DMS 273 (cell line): ENCODE results near the gene GLUD1.
"Not testable (repeated sequence)": the region's sequence is repeated elsewhere in the genome, so short reads cannot be mapped to it uniquely, and the experiment has no call there.

ENCODE experiments used
- DNase-seq: peaks from one replicate; lab custom pipeline; 2025; ENCODE audit not compliant: unreplicated experiment; lab: John Stamatoyannopoulos, UW

The GLUD1 gene

DNA sequence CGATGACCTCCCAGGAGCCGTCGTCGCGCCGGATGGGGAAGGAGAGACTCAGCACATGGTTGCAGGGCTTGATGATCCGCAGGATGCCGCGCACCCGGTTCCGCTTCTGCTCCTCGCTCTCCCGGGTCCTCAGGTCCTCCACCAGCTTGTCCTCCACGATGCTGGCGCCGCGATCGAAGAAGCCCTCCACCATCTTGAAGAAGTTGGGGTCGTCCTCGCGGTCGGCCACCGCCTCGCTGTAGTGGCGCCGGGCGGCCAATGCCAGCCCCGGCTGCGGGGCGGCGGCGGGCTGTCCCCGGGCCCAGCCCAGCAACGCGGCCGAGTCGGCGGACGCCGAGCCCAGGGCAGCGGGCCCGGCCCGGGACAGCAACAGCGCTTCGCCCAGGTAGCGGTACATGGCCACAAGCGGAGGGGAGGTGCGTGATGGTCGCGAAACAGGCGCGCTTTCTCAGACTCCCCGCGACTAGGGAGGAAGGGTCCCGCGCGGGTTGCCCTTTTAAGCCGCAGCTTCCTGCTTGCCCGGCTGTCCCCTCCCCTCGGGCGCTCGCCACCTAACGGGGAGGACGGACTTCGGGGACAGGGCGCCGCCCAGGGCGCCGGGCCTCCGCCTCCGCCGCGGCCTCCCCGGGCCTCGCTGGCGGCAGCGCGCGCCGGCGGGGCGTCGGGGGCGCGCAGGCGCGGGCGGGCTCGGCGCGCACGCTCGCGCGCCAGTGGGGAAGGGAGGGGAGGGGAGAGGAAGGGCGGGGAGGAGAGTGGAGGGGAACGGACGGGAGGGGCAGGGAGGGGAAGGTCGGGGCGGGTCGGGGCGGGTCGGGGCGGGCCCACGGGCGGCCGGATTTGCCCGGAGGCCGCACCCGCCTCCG, at the start of gene GLUD1, which contains the start of gene SHLD2:
Gene GLUD1 (minus strand): TSS at position 471 of the 863 bp plus-strand sequence. CDS start 74 bp downstream, at position 397.
Gene SHLD2 (plus strand): TSS at position 834 of the 863 bp plus-strand sequence. CDS start 56,149 bp downstream, outside the sequence.
- peak; percentile 94 for DNase-seq

DNA sequence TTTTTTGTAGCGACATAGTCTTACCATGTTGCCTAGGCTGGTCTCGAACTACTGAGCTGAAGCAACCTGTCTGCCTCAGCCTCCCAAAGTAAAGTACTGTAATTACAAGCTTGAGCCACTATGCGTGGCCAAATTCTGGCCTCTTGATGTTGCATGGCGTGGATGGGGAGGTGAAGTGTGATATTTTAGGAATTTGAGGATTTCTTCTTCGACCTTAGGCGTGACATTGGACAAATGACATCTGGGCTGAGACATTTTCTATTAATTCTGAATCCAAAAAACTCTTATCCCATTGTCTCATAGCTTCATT, 48.4 kb upstream of the GLUD1 start:
- DNase-seq, result not testable (repeated sequence)

DNA sequence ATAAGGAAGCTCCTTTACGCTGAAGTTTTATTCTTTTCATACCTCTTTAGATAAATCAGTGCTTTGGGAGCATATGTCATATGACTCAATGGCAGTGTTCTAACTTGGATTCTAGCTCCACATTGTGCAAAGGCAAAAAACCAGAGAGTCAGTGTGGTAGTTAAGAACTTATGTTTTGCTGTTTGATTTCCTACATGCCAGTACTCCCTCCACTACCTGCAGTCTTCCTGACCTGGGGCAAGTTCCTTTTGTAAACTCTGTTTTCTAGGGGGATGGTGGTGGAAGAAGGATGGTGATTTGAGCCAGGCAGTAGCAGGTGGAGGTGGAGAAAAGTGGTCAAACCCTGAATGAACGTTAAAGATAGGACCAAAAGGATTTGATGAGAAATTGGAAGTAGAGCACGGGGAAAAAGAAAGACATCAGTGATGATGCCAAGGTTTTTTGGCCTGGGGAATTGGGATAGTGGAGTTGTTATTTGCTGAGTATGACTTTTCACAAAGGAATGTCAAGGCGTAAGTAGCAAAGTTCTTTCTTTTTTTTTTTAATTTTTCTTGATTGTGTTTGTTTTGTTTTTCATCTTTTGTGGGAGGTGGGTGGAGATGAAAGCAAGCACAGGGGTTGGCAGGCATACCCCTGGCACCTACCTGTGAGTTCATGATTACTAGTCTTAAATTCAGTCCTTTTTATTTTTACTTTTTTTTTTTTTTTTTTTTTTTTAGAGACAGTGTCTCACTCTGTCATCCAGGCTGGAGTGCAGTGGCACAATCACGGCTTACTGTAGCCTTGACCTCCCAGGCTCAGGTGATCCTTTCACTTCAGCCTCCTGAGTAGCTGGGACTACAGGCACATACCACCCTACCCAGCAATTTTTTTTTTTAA, 47.8 kb upstream of the GLUD1 start:
- DNase-seq, result not testable (repeated sequence)

DNA sequence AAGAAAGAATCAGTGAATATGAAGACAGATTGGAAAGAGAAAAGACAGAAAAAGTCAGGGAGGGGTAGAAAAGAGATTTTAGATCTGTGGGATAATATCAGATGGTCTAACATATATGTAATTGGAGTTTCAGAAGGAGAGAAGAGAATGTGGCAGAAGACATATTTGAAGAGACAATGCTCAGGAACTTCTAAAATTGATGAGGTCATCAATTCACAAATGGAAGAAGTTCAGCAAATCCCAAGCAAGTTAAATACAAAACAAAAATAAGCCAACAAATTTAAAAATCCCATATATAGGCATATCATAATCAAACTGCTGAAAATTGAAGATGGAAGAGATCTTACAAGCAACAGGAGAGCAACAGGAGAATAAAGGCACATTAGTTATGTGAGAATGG, 42.8 kb upstream of the GLUD1 start:
- not testable (repeated sequence) for DNase-seq

DNA sequence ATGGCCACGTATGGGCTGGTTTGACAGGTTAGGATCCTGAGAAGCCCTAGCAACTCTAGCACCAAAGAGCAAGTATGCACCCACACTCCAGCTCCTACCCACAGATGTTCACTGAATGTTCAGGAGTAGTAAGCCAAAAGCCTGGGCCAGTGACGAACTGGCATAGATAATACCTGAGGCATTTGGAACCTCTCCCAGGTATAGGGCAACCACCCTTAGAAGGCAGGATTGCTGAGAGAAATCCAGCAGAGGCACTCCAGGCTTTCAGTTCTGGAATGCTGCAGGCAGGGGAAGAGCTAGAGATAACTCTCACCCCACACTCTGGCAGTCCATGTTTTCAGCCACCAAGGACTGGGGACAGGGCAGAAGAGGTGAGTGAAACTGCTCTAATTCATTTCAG, 39.8 kb upstream of the GLUD1 start:
- DNase-seq, result not testable (repeated sequence)

DNA sequence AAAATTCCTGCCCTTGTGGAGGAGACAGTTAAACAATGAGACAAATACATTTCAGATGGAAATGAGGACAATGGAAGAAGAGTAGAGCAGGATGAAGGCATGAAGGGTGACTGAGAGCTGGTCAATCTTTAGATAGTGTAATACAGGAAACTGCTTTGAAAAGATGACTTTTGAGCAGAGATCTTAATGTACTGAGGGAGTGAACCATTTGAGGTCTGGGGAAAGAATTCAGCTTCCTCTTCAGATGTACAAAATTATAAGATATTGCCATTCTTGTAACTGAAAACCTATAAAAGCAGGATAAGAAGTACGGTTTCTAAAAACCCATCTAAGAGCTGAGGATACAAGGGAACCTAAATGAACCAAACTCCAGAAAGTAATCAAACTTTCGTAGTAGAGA, 39.3 kb upstream of the GLUD1 start:
- DNase-seq, result not testable (repeated sequence)

DNA sequence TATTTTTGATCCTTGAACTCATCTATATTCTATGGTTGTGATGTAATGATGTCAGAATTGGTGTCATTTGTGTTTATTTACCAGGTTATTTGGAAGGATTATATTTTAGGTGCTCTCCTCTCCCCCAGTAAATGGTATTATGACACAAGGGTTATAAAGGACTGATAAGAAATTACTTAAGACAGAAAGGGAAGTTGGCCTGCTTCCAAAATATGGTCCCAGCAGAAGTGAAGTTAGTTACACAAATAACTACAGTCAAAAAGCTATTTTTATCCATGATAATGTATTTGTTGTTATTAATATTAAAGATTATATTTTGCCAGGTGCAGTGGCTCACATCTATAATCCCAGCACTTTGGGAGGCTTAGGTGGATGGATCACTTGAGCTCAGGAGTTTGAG, 37.5 kb upstream of the GLUD1 start:
- peak; percentile 0 for DNase-seq

DNA sequence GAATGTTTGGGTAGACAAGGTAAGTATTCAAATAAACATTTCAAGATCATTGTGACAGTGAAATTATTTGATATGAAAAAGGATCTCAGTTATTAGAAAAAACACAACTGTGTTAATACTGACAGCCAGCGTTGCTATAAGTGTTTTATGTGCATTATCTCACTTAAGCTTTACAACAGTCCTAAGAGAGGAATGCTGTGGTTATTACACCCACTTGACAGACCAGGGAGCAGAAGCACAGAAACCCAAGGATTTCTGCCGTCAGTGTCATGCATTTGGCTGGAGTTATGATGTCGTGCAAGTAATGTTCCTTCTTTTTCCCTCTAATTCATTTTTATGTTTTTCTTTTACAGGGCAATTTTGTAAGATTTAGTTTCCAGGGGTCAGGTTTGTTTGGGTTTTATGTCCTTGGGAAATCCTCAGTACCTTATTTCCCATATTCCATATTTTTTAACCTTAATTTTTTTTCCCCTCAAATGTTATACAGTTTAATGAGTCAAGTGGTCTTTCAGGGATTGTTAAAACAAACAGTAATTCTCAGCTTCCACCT, 33.0 kb upstream of the GLUD1 start:
- not testable (repeated sequence) for DNase-seq

DNA sequence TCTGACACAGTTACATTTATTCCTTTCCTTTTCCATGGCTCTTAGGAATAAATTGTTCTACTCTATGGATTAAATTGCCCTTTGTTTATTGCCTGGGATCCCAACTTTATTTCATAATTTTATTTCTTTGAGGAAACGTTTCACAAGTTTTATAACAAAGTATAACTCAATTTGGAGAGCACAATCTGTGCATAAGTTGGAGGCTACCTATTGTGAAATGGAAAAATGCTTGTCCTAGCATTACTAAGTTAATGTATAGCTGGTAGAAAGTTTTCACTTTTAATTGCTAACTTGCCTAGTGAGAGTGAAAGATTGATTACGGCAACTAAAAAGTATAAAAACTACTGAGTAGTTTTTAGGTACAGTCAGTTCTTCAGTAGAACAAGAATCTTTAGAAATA, 32.4 kb upstream of the GLUD1 start:
- not testable (repeated sequence) for DNase-seq

DNA sequence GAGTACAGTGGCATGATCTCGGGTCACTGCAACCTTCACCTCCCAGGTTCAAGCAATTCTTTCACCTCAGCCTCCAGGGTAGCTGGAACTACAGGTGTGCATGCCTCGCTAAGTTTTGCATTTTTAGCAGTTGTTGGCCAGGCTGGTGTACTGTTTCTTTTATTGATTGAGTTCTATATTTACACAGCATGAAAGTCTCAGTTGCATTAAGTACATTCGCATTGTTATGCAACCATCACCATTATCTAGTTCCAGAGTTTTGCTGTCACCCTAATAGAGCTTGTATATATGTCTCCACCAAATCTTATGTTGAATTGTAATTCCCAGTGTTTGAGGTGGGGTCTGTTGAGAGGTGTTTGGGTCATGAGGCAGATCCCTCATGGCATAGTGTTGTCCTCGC, 28.7 kb upstream of the GLUD1 start:
- DNase-seq, result not testable (repeated sequence)

DNA sequence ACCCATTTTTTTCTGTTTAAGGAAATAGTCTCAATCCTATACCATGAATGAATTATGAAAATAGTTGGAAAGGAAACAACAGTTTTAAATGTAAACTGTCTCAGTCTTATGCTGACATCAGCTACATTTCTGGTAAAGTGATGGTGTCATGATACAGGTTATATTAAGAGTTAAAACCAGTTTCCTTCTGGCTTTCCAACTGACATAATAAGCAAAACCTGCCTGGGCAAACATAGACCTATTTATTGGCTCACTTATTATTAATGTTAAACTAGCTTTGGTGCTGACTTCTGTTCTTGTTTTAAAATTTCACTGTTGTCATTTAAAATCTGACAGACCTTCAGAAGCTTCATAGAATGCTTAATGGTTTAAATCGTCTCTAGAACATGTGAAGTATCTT, 24.4 kb upstream of the GLUD1 start:
- DNase-seq, result not testable (repeated sequence)

DNA sequence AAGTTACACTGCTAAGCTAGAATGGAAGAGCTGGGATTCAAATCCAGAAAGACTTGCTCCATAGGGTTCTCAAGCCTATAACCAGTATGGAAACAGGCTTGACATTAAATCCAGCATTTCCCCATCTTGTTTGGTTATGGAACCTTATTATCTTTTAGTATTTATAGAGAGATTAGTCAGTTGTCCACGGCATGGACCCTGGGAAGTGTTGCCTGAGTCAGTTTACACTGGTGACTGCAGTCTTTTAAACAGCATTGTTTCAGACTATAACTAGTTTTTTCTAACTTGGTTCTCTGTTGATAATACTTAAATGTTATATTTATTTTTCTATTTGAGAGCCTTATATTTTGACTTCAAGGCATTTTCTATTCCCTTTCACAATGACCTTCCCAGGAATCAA, 23.5 kb upstream of the GLUD1 start:
- DNase-seq, result not testable (repeated sequence)

DNA sequence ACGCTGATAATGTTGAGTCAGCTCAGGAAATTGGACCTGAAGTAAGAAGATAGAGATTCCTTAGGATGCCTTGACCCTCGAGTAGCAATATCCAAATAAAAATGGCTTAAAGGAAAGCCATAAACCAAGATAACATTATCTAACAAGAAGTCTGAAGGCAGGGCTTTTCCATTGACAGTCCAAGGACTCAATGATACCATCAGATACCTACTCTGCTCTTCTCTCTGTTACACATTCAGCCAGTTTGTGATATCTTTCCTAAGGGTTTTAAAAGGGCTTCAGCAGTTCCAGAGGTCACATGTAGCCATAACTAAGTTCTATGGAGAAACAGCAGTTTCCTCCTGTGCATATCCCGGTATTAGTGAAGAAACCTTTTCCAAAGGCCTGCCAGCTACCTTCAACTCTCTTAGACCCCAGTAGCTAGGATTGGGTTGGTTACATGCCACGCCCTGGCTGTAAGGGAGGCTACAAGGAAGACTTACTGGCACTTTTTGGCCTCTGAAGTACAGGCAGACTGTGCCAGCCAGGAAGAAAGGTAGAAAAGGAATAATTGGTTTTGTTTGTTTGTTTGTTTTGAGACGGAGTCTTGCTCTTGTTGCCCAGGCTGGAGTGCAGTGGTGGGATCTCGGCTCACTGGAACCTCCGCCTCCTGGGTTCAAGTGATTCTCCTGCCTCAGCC, 10.9 kb upstream of the GLUD1 start:
- no peak for DNase-seq

DNA sequence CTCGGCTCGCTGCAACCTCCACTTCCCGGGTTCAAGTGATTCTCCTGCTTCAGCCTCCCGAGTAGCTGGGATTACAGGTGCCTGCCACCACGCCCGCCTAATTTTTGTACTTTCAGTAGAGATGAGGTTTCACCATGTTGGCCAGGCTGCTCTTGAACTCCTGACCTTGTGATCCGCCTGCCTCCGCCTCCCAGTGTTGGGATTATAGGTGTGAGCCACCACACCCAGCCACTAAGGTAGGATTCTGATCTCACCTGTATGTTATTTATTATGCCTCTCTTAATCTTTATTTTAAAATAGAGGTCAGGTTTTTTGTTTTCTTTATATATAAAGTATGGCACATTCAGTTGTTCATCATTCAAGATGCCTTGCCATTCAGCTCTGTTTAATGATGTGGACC, 10.1 kb upstream of the GLUD1 start:
- not testable (repeated sequence) for DNase-seq

DNA sequence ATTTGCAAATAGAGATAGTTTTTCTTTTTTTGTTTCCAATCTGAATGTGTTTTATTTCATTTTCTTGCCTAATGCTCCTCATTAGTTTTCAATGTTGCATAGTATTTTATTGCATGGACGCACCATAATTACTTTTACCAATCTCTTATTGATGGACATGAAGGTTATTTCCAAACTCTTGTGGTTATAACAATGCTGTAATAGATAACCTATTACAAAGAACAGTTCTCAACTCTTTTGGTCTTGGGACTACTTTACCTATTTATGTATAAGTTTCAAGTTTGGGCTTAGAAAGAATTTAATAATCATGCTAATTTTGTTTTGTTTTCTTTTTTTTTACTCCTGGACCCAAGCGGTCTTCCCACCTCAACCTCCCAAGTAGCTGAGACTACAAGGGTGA, 7.4 kb upstream of the GLUD1 start:
- no peak for DNase-seq

DNA sequence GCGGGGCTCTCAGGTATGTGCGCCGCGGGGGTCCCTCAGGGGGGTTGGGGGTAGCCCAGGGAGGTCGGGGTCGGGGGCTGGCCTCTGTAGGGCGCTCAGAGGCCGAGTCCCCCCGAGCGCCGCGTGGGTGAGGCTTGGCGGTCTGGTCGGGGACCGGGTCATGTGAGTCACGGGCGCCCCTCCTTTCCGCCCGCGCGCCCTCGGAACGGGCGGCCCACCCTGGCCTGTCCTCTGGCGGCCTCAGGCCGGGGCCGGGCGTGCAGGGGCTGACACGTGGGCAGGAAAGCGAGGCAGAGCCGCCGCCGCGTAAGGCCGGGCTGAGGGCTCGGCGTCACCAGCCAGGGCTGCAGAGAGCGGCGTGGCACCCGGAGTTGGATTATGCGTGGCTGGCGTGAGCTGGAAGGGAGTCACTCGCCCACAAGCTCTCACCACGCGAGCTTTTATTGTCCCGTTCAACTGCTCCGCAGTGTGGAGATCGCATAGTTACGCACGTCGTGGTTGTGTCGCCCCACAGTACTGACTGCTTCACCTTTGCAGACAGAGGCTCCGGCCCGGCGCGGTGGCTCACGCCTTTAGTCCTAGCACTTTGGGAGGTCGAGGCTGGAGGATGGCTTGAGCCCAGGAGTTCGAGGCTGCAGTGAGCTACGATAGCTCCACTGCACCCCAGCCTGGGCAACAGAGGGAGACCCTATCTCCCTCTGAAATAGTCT, 748 bp upstream of the GLUD1 start:
- peak; percentile 83 for DNase-seq

DNA sequence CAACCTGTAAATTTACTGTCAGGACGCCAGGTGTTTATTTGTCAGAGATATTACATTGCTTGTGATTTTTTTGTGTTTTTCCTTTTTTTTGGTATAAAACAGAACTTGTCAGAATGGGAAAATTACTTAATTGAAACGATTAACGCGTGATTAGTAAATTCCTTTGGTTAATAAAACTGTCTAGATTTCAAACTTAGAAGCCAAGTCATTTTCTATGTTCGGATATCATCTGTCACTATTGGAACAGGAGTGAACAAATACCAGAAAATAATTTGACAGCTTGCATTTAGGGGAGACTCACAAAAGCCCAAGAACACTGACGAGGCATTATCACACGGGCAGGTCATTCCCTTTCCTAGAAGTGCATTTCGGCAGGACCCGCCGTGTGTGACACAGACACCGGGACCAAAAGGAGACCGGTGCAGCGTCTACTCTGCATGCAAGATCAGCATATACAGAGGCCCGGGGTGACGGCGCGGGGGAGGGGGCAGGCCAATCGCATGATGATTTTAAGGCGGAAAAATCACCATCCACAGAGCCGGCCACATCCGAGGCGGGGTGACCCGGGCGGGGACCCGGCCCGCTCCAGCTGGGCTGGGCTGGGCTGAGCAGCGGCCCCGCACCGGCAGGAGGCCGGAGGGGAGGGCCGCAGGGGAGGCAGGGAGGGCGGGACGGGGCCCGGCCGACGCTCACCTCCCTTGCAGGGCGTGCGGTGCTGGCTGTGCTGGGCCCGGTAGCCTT, 841 bp downstream of the GLUD1 start:
- DNase-seq, result peak; percentile 60

DNA sequence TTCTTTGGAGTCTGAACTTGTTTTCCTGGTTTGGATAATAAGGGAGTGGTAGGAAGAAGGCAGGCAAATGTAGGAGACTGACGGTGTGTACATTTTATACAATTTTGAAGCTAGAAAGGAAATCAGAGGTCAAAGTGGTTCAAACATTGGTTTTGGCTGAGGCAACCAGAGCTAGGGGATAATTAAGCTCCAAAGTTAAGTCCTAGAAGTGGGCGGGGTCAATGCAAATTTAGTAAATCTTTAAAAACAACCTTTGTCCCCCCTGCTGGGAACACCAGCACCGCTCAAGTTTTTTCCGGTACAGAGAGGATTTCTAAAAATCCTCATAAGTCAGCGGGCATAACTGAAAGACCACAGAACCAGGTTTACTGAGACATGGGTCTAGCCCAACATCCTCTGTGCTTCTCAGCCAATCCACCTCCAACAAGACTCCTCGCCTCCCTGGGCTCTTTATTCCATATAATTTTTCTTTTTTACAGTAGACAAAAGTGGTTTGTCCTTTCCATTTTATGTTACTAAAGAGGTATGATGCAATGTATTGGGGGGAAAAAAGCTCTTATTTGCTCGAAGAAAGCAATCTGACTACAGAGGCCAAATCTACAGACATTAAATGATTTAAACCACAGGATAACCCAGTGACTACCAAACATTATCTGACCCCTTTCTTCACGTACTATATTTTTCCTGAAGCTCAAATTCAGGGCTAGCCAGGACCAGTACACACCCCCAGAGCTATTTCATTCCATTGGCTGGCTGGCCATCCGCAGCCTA, 1.6 kb downstream of the GLUD1 start:
- DNase-seq, result peak; percentile 42

DNA sequence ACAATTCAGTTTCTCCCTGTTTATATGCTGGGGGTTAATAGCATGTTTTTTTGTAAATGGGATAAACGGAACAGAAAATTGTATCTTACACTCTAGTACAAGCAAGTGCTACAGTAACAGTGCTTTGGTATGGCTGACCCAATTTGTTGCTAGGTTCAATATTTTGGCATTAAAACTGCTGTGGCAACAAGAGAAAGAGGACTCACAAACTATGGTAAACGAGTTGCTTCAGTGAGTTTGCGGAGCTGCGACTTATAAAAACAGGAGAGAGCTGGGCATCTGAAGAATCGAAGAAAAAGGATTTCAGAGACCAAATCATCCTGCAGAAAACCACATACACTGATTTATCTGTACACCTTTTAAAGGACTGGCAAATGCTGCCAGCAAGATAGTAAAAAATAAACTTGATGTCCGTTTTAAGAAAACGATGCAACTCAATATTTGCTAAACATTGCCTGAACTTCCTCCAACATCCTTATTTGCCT, 2.2 kb downstream of the GLUD1 start:
- peak; percentile 1 for DNase-seq
